ENCODE results near the gene RILPL2.

DNA sequence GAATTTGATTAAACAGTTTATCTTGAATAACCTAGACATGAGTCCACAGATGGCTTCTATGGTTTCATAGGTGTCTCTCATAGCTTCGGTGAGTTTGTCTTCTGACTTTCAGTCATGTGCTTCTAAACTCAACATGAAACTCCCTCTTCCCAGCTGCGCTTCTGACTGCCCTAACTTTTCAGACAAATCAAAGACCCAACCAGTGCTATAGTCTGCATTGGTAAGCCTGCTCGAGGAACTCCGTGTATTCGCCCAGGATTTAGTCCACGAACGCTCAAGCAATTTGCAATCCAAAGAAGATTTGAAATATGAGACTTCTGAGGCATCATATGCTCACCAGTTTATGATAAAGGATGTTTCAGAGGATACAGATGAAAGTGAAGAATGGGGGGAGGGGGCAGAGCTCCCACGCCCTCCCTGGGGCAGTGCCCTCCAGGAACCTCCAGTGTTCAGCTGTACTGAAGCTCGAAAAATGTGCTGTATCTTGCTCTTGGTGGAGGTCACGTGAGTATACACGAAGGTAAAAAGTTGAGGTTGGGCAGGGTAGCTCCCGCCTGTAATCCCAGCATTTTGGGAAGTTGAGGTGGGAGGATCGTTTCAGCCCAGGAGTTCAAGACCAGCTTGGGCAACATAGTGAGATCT is 5.2 kb upstream of the RILPL2 start:
- TF ChIP-seq POLR2A (IDR thresholded peaks at IDR 0.05) (no peak), POLR2AphosphoS5 (IDR thresholded peaks at IDR 0.05; ENCODE audit: insufficient read depth in 1 of 2, low read depth in 1 of 2) (no peak)
- TF ChIP-seq, protein P1, sequence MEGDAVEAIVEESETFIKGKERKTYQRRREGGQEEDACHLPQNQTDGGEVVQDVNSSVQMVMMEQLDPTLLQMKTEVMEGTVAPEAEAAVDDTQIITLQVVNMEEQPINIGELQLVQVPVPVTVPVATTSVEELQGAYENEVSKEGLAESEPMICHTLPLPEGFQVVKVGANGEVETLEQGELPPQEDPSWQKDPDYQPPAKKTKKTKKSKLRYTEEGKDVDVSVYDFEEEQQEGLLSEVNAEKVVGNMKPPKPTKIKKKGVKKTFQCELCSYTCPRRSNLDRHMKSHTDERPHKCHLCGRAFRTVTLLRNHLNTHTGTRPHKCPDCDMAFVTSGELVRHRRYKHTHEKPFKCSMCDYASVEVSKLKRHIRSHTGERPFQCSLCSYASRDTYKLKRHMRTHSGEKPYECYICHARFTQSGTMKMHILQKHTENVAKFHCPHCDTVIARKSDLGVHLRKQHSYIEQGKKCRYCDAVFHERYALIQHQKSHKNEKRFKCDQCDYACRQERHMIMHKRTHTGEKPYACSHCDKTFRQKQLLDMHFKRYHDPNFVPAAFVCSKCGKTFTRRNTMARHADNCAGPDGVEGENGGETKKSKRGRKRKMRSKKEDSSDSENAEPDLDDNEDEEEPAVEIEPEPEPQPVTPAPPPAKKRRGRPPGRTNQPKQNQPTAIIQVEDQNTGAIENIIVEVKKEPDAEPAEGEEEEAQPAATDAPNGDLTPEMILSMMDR (IDR thresholded peaks at IDR 0.05), result no peak

Data from vagina (tissue), 2 donors.